NT2/D1 (cell line): ENCODE measurements around the gene VAMP2.

Source experiments
- SUZ12 ChIP-seq: IDR thresholded peaks from 2 replicates; pipeline ENCODE4 v1.6.1; 2011; ENCODE audit not compliant: insufficient read length, insufficient read depth; ENCODE audit errors: extremely low read depth
- YY1 ChIP-seq: IDR thresholded peaks from 2 replicates; pipeline ENCODE4 v1.6.1; 2011; ENCODE audit not compliant: insufficient read length, insufficient read depth
- ZNF274 ChIP-seq: IDR thresholded peaks from 2 replicates; pipeline ENCODE4 v1.6.1; 2011; ENCODE audit warnings: mild to moderate bottlenecking, low read depth, low read length

GRCh38 chr17:8164815-8165131, 2.0 kb upstream of the VAMP2 start:
- no peak for TF ChIP-seq SUZ12
- TF ChIP-seq ZNF274, result no peak
- no peak for TF ChIP-seq YY1
